ENCODE results near the gene IL18RAP.

- TF ChIP-seq CTCF (conservative IDR thresholded peaks at IDR 0.05; ENCODE audit: low read depth in 2 of 2) (no peak), EZH2 (IDR thresholded peaks at IDR 0.05; ENCODE audit: low read depth, unreplicated experiment) (no peak)
Measured at GRCh38 chr2:102474785-102475184, 51.8 kb downstream of the IL18RAP start.

Data from GM23338 (cell line).